Fibroblast of villous mesenchyme (primary cell): ENCODE results near the gene CFAP20DC. TPM values are rescaled to one million over a fixed set of nuclear protein-coding genes. Genes with fewer than 3 reads are reported as not detected.

Experiments
- DNase-seq: peaks from one replicate; pipeline ENCODE4 v3.0.0-alpha.2; 2010; ENCODE audit warnings: low read depth
- H3K4me3 ChIP-seq: 2 replicates; pipeline ENCODE4 v1.5.1; 2011; ENCODE audit warnings: low read depth, mild to moderate bottlenecking, low read length
- total RNA-seq: library from RNA; depleted of rRNA; stranded (reverse); fragments of >200 nt; gene quantifications from 2 replicates; pipeline ENCODE4 v1.2.3, GENCODE V29; 2012
- TF ChIP-seq, protein P1 (sequence below): IDR thresholded peaks from 2 replicates; pipeline ENCODE4 v1.5.1; 2012; ENCODE audit warnings: low read depth, mild to moderate bottlenecking, low read length; ENCODE audit not compliant: insufficient read depth

The CFAP20DC gene
- total RNA-seq, 1 donor, result 1.7 TPM

DNA sequence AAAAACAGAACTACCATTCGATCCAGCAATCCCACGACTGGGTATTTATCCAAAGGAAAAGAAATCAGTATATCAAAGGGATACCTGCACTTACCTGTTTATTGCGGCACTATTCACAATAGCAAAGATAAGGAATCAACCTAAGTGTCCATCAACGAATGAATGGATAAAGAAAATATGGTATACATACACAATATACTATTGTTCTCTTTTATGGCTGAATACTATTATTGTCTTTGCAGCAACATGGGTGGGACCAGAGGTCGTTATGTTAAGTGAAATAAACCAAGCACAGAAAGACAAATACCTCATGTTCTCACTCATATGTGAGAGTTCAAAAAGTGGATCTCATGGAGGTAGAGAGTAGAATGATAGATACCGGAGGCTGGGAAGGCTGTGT, 264.9 kb downstream of the CFAP20DC start:
- no peak overlapping the region for H3K4me3 ChIP-seq
- TF ChIP-seq, protein P1, sequence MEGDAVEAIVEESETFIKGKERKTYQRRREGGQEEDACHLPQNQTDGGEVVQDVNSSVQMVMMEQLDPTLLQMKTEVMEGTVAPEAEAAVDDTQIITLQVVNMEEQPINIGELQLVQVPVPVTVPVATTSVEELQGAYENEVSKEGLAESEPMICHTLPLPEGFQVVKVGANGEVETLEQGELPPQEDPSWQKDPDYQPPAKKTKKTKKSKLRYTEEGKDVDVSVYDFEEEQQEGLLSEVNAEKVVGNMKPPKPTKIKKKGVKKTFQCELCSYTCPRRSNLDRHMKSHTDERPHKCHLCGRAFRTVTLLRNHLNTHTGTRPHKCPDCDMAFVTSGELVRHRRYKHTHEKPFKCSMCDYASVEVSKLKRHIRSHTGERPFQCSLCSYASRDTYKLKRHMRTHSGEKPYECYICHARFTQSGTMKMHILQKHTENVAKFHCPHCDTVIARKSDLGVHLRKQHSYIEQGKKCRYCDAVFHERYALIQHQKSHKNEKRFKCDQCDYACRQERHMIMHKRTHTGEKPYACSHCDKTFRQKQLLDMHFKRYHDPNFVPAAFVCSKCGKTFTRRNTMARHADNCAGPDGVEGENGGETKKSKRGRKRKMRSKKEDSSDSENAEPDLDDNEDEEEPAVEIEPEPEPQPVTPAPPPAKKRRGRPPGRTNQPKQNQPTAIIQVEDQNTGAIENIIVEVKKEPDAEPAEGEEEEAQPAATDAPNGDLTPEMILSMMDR, result no peak
- DNase-seq, result no peak

DNA sequence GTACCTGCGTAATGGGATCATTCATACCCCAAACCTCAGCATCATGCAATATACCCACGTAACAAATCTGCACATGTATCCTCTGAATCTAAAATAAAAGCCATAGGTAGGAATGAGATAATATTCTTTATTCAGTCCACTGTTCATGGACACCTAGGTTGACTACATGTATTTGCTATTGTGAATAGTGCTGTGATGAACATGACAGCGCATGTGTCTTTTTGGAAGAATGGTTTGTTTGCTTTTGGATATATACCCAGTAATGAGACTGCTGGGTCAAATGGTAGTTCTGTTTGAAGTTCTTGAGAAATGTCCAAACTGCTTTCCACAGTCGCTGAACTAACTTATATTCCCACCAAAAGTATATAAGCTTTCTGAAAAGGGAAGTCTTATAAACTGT, 265.4 kb downstream of the CFAP20DC start:
- DNase-seq, result no peak
- TF ChIP-seq, protein P1, result no peak
- H3K4me3 ChIP-seq, result no peak overlapping the region

DNA sequence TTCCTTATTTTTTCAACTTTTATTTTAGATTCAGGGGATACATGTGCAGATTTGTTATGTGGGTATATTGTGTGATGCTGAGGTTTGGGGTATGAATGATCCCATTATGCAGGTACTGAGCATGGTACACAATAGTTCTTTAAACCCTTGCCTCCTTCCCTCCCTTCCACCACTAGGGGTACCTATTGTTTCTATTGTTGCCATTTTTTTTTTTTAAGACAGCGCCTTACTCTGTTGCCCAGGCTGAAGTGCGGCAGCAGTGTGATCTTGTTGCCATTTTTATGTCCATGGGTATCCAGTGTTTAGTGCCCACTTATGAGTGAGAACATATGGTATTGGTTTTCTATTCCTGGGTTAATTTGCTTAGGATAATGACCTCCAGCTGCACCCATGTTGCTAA, 266.0 kb downstream of the CFAP20DC start:
- no peak overlapping the region for H3K4me3 ChIP-seq
- DNase-seq, result no peak

DNA sequence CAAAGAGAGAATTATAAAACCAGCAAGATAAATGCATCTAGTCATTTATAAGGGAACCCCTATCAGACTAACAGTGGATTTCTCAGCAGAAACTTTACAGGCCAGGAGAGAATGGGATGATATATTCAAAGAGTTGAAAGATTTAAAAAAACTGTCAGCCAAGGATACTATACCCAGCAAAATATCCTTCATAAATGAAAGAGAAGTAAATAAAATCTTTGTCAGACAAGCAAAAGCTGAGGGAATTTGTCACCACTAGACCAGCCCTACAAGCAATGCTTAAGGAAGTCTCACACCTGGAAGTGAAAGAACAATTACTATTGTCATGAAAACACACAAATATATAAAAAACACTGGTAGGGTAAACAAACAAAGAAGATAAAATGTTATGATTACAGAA, 269.9 kb downstream of the CFAP20DC start:
- H3K4me3 ChIP-seq, result no peak overlapping the region
- no peak for DNase-seq
- TF ChIP-seq, protein P1, result no peak

More for the DNA sequence above, 266.0 kb downstream of the CFAP20DC start:
- TF ChIP-seq, protein P1, result no peak

DNA sequence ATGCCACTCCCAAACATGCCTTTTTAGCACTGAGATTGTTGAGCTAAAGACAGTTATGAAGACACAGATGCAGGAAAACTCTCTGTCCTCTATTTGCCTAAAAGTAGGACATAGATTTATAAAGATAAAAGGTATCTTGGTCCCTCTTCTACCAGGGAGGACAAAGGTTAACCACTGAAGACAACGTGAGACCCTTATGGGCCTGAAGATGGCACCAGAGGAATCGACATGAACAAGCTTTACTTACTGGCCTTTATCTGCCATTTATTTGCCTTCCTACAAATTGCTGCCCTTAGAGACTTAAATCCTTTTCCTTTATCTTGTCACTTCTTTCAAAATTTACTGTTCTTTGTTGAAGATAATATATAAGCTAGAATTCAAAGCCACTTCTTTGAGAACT, 273.6 kb downstream of the CFAP20DC start:
- no peak for DNase-seq
- TF ChIP-seq, protein P1, result no peak
- H3K4me3 ChIP-seq, result no peak overlapping the region

DNA sequence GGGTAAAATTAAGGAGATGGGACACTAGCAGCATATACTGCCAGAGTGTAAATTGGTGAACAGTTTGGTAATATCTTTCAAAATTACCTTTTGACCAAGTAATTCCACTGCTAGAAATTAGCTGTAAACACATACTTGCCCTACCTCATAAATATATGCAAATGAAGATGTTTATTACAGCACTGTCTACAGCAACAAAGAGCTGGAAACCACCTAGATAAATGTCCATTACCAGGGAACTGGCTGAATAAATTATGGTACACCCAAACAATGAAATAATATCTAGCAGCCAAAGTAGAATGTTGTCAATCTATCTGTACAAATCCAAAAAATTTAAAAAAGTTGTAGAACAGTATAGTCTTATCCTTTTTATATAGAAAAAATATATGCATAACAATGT, 277.4 kb downstream of the CFAP20DC start:
- H3K4me3 ChIP-seq, result no peak overlapping the region
- TF ChIP-seq, protein P1, result no peak
- DNase-seq, result no peak

DNA sequence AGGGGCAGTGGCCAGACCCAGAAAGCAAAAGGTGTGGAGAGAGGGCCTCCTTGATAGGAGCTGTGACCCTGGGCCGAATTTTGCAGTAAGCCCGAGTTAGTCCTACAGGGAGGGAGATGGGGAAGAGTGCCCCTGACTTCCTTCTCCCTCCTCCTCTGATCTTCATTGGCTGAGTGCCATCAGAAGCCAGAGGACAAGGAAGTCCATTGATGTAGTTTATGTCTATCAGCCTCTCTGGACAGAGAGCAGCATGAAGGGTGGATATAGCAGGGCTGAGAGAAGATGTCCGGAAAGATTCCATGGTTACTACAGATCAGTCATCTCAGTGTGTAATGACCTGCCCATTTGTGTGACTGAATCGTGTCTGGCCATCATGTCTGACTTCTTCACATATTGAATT, 280.8 kb downstream of the CFAP20DC start:
- DNase-seq, result no peak
- TF ChIP-seq, protein P1, result no peak

More for the DNA sequence above, 280.8 kb downstream of the CFAP20DC start:
- H3K4me3 ChIP-seq, result no peak overlapping the region
